SU-DHL-6 (cell line): Measurements from ENCODE around the gene FSCN2.

Source experiments
- H2AFZ ChIP-seq: fragments of 200-600 bp; sonication (generic); 2 replicates; pipeline ENCODE4 v1.6.1; 2014; ENCODE audit warnings: low read depth, mild to moderate bottlenecking, moderate library complexity, mixed read lengths, antibody characterized with exemption, low read length; ENCODE audit not compliant: severe bottlenecking
- H3F3A ChIP-seq: fragments of 200-600 bp; shearing (Covaris generic); 2 replicates; pipeline ENCODE4 v1.6.0; 2016; ENCODE audit warnings: antibody characterized with exemption, mild to moderate bottlenecking; ENCODE audit not compliant: insufficient read depth
- H3K27ac ChIP-seq: fragments of 200-600 bp; sonication (generic); 2 replicates; pipeline ENCODE4 v1.5.1; 2016; ENCODE audit warnings: low read depth, mild to moderate bottlenecking, low read length, moderate library complexity, mixed read lengths
- H3K27me3 ChIP-seq: fragments of 200-600 bp; sonication (generic), shearing (Covaris generic); 2 replicates; pipeline ENCODE4 v1.6.0; 2014; ENCODE audit warnings: mild to moderate bottlenecking, low read length
- H3K36me3 ChIP-seq: fragments of 200-600 bp; sonication (generic); 2 replicates; pipeline ENCODE4 v1.6.1; 2014; ENCODE audit warnings: mild to moderate bottlenecking, low read length, mixed read lengths
- H3K4me2 ChIP-seq: fragments of 300-600, 200-600 bp; shearing (Covaris generic), sonication (generic); 2 replicates; pipeline ENCODE4 v1.6.0; 2014; ENCODE audit warnings: low read length, low read depth, mild to moderate bottlenecking; ENCODE audit not compliant: poor library complexity, severe bottlenecking
- H3K4me3 ChIP-seq: fragments of 200-600 bp; sonication (generic); 2 replicates; pipeline ENCODE4 v1.5.1; 2014; ENCODE audit warnings: antibody characterized with exemption, low read length, mild to moderate bottlenecking, mixed read lengths; ENCODE audit not compliant: insufficient read depth, poor library complexity, severe bottlenecking
- H3K79me2 ChIP-seq: fragments of 200-600 bp; sonication (generic); 2 replicates; pipeline ENCODE4 v1.6.1; 2014; ENCODE audit warnings: mild to moderate bottlenecking, low read length, moderate library complexity; ENCODE audit not compliant: insufficient read depth
- H3K9ac ChIP-seq: fragments of 200-600 bp; sonication (generic); 2 replicates; pipeline ENCODE4 v1.7.0; 2014; ENCODE audit warnings: mild to moderate bottlenecking, low read length
- H3K9me2 ChIP-seq: fragments of 200-600 bp; sonication (generic); replicated peaks from 2 replicates; pipeline ENCODE4 v1.6.1; 2014; ENCODE audit warnings: low read length; ENCODE audit not compliant: insufficient read depth
- H3K9me3 ChIP-seq: fragments of 200-600 bp; sonication (generic); 2 replicates; pipeline ENCODE4 v1.6.1; 2014; ENCODE audit warnings: low read length, mixed read lengths; ENCODE audit not compliant: insufficient read depth
- H4K20me1 ChIP-seq: fragments of 200-600 bp; sonication (generic); 2 replicates; pipeline ENCODE4 v1.6.1; 2014; ENCODE audit warnings: low read depth, mild to moderate bottlenecking, antibody characterized with exemption, low read length, moderate library complexity, mixed read lengths
- CTCF ChIP-seq: fragments of 200-600 bp; sonication (generic); IDR thresholded peaks from one replicate; pipeline ENCODE4 v1.5.1; 2017; ENCODE audit warnings: antibody characterized with exemption, mild to moderate bottlenecking, low read length, moderate library complexity; ENCODE audit not compliant: insufficient read depth, poor library complexity, severe bottlenecking
- EZH2phosphoT487 ChIP-seq: fragments of 200-600 bp; sonication (generic), shearing (Covaris generic); conservative IDR thresholded peaks from 2 replicates; pipeline ENCODE4 v1.6.1; 2018; ENCODE audit warnings: mild to moderate bottlenecking, antibody characterized with exemption, low read length, moderate library complexity, mixed read lengths

FSCN2 gene

DNA sequence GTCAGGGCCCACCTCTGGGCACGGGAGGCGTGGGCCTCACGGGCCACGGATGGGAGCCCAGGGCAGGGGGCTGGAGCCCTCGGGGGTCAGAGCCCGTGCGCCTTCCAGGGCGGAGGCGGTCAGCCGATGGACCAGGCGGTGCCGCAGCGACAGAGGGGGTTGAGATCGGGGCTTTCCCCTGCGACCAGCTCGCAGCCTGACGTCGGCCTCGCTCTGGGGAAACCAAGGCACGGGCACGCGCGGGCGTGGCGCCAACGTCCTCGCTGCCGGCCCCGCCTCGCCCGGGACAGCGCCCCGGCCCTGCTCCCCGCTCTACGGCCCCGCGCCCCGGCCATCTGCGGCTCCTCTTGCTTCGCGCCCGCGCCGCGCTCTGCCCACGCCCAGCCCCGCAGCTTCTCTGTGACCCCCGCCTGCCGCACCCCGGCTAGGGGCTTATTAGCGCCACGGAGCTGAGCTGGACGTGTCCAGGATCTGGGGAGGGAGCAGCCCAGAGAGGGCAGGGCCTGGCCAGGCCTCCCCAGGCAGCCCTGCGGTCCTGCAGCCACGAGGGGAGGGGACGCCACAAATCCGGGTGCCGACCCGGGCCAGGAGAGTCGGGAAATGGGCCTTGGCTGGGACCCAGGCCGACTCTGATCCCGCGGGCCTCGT, 29.1 kb upstream of the FSCN2 start:
- H4K20me1 ChIP-seq, result no peaks in the 10 kb centered on the region
- H3K9ac ChIP-seq, result no peak overlapping the region
- no peaks in the 10 kb centered on the region for H3F3A ChIP-seq
- no peaks in the 10 kb centered on the region for H3K79me2 ChIP-seq
- no peaks in the 10 kb centered on the region for H3K9me3 ChIP-seq
- H3K36me3 ChIP-seq, result no peaks in the 10 kb centered on the region
- H3K27me3 ChIP-seq, result no peaks in the 10 kb centered on the region
- H3K9me2 ChIP-seq, result no peaks in the 10 kb centered on the region
- no peak overlapping the region for H3K27ac ChIP-seq
- H2AFZ ChIP-seq, result no peak overlapping the region
- TF ChIP-seq EZH2phosphoT487 (no peak), CTCF (no peak)
- H3K4me3 ChIP-seq, result no peak overlapping the region
- H3K4me2 ChIP-seq, result no peak overlapping the region

- Histone ChIP-seq H3K4me3 (no peak overlapping the region), H3K27ac (no peak overlapping the region), H3K79me2 (no peaks in the 10 kb centered on the region), H3K9ac (no peak overlapping the region), H3K9me3 (no peaks in the 10 kb centered on the region), H3F3A (no peaks in the 10 kb centered on the region), H3K36me3 (no peaks in the 10 kb centered on the region), H2AFZ (no peak overlapping the region), H3K9me2 (no peaks in the 10 kb centered on the region), H3K4me2 (no peak overlapping the region), H3K27me3 (no peaks in the 10 kb centered on the region), H4K20me1 (no peaks in the 10 kb centered on the region)
- TF ChIP-seq EZH2phosphoT487, result no peak
- TF ChIP-seq CTCF, result no peak
Observed at GRCh38 chr17:81499601-81499970, 28.6 kb upstream of the FSCN2 start.

DNA sequence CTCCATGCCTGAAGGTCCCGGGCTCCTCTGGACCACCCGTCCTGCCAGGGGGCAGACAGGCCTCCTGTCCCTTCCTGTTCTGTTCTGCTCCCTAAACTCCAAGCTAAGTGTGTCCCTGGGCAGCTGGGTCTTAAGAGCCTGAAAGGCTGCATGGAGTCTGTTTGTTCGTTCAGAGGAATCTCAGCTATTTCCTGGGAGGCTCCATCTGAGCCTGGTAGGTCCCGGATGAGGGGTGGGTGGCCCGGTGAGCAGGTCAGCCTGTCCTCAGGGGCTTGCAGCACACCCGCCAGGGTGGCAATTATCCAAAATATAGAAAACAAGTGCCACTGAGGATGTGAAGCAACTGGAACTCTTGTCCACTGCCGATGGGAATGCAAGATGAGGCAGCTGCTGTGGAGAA, 28.1 kb upstream of the FSCN2 start:
- Histone ChIP-seq H3K9me3 (no peaks in the 10 kb centered on the region), H3K36me3 (no peaks in the 10 kb centered on the region), H3K27me3 (no peaks in the 10 kb centered on the region), H2AFZ (no peak overlapping the region), H3K4me3 (no peak overlapping the region), H3K4me2 (no peak overlapping the region), H3K27ac (no peak overlapping the region), H3K9ac (no peak overlapping the region), H4K20me1 (no peaks in the 10 kb centered on the region), H3F3A (no peaks in the 10 kb centered on the region), H3K79me2 (no peaks in the 10 kb centered on the region), H3K9me2 (no peaks in the 10 kb centered on the region)
- TF ChIP-seq EZH2phosphoT487, result no peak

DNA sequence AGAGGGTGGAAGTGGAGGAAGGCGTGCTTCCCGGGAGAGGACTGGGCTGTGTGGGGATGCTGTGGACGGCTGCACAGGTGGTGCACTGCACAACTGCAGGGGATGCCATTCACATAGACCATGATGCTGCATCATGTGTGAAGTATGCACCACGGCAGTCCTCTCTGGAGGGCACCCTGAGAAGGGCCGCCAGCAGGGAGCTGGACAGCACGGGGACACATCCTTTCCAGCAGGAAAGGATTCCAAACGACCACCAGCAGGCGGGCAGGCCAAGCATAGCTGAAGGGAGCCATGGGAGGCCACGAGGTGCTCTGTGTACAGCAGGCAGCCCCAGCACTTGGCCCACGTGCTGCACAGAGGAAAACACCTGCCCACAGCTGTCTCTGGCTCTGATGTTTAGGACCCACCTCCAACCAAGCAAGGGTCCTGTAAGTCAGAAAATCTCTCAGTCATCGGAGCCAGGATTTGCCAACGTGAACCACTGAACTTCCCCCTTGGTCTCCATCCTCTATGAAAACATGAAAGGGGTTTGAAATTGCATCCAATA, 25.6 kb upstream of the FSCN2 start:
- Histone ChIP-seq H3K4me3 (no peak overlapping the region), H3K9me3 (no peaks in the 10 kb centered on the region), H3K4me2 (no peak overlapping the region), H3K36me3 (no peaks in the 10 kb centered on the region), H3K27ac (no peak overlapping the region), H3K9me2 (no peaks in the 10 kb centered on the region), H3F3A (peaks cover 4% of the 10 kb centered on the region), H3K79me2 (no peaks in the 10 kb centered on the region), H3K9ac (no peak overlapping the region), H3K27me3 (no peaks in the 10 kb centered on the region), H4K20me1 (no peaks in the 10 kb centered on the region), H2AFZ (no peak overlapping the region)
- TF ChIP-seq CTCF, result no peak
- TF ChIP-seq EZH2phosphoT487, result no peak
